Measurements from ENCODE around the gene UBE2F.

Gene UBE2F

GRCh38 chr2:238079874-238080327 lies 113.1 kb downstream of the UBE2F start:
- no peak for DNase-seq (ENCODE audit: low read depth in 2 of 2)

- no peak for DNase-seq (ENCODE audit: low read depth in 2 of 2)
These were observed 113.7 kb downstream of the UBE2F start for GRCh38 chr2:238080518-238080917.

GRCh38 chr2:238081150-238081549 lies 114.3 kb downstream of the UBE2F start:
- no peak for DNase-seq (ENCODE audit: low read depth in 2 of 2)

GRCh38 chr2:238081561-238081960 lies 114.7 kb downstream of the UBE2F start:
- DNase-seq (ENCODE audit: low read depth in 2 of 2) = no peak

GRCh38 chr2:238082151-238082550 lies 115.3 kb downstream of the UBE2F start:
- no peak for DNase-seq (ENCODE audit: low read depth in 2 of 2)

- DNase-seq (ENCODE audit: low read depth in 2 of 2) = no peak
These were observed 116.0 kb downstream of the UBE2F start for GRCh38 chr2:238082827-238083226.

- no peak for DNase-seq (ENCODE audit: low read depth in 2 of 2)
These were observed 117.1 kb downstream of the UBE2F start for GRCh38 chr2:238083919-238084318.

- no peak for DNase-seq (ENCODE audit: low read depth in 2 of 2)
These were observed 117.9 kb downstream of the UBE2F start for GRCh38 chr2:238084761-238085160.

- DNase-seq (ENCODE audit: low read depth in 2 of 2) = no peak
These were observed 119.1 kb downstream of the UBE2F start for GRCh38 chr2:238085899-238086298.

GRCh38 chr2:238087211-238087610 lies 120.4 kb downstream of the UBE2F start:
- DNase-seq (ENCODE audit: low read depth in 2 of 2) = no peak

GRCh38 chr2:238090887-238091286 lies 124.1 kb downstream of the UBE2F start:
- DNase-seq (ENCODE audit: low read depth in 2 of 2) = no peak

GRCh38 chr2:238091436-238092060 lies 124.7 kb downstream of the UBE2F start:
- no peak for DNase-seq (ENCODE audit: low read depth in 2 of 2)

Measured in stimulated activated CD8-positive, alpha-beta memory T cell treated with anti-CD3 and anti-CD28 coated beads, Interleukin-15, amount 100 ng/mL, for 48 hours (primary cell).